Measurements from ENCODE around the gene ARAP3. TPM values are rescaled to one million over a fixed set of nuclear protein-coding genes. Genes with fewer than 3 reads are reported as not detected.

ARAP3 gene
- total RNA-seq, 3 donors from 2014 or later: 2.6 to 12.1 (median 5.9) TPM

DNA sequence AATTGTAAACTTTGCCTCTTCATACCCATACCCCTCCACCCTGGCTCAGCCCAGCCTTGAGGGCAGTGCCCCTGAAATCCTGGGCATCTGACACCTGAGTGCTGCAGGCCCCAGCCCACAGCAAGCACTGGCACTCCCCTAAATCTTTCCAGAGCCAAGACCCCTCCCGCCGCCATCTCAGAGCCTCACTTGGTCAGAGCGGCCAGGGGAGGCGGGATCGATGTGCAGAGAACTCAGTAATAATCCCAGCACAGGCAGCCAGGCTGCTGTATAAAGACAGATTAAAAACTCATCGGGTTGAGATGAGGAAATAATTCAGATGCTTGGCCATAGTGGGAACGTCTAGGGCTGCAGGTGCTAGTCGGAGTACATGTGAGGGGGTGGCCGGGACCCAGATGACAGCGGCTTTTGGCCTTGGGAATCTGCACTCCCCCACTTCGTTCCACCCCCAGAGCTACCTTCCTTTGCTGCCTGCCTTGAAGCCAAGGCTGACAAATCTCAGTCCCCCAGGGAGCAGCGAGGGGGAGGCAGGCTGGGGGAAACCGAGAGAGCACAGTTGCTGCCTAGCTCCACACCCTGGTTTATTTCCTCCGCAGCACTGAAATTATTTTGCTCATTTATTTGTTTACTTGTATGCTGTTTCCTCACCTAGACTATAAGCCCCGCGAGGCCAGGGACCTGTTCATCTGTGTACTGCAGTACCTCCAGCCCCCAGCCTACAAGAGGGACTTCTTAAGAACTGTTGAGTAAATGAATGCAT is 19.5 kb upstream of the ARAP3 start:
- Histone ChIP-seq H3K9me3 (no peaks in the 10 kb centered on the region), H3K4me1 (peaks cover 0 to 7% of the 10 kb centered on the region in 2 donors), H3K4me3 (peak overlapping the region in 2 of 3 donors; percentile 58 to 66), H3K27me3 (peaks cover 0 to 7% of the 10 kb centered on the region in 2 donors), H3K36me3 (no peaks in the 10 kb centered on the region), H3K27ac (no peak overlapping the region)
- intact Hi-C loops (cut with DNase I; ENCODE audit: low total_unique reads): loop anchor here (5.0 kb wide), 1 partner anchor 176 kb away; the partner anchor contains the start of gene PCDH1
- DNase-seq (ENCODE audit: low spot score in 2 of 2): no peak
- no peak for TF ChIP-seq POLR2AphosphoS5 (IDR thresholded peaks at IDR 0.05)
- TF ChIP-seq POLR2A (IDR thresholded peaks at IDR 0.05): no peak
- TF ChIP-seq, protein P1, sequence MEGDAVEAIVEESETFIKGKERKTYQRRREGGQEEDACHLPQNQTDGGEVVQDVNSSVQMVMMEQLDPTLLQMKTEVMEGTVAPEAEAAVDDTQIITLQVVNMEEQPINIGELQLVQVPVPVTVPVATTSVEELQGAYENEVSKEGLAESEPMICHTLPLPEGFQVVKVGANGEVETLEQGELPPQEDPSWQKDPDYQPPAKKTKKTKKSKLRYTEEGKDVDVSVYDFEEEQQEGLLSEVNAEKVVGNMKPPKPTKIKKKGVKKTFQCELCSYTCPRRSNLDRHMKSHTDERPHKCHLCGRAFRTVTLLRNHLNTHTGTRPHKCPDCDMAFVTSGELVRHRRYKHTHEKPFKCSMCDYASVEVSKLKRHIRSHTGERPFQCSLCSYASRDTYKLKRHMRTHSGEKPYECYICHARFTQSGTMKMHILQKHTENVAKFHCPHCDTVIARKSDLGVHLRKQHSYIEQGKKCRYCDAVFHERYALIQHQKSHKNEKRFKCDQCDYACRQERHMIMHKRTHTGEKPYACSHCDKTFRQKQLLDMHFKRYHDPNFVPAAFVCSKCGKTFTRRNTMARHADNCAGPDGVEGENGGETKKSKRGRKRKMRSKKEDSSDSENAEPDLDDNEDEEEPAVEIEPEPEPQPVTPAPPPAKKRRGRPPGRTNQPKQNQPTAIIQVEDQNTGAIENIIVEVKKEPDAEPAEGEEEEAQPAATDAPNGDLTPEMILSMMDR (IDR thresholded peaks at IDR 0.05): no peak

DNA sequence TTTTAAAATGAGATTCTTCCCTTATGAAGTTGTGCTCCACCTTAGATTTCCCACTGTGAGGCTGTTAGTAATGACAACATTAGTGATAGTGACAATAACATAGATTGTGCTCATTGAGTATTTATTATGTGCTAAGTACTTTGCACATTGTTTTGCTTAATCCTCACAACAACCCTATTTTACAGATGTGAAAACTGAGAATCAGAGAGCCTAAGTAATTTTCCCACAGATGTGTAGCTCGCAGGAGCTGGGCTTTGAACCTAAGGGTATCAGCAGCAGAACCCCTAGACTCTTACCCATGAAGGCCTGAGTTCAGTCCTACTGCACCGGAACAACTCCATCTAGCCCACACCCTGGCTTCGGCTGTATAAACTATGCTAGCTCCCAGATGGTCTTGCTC is 15.6 kb upstream of the ARAP3 start:
- Histone ChIP-seq H3K4me3 (no peak overlapping the region), H3K27ac (no peak overlapping the region), H3K36me3 (no peaks in the 10 kb centered on the region), H3K27me3 (peaks cover 0 to 7% of the 10 kb centered on the region in 2 donors), H3K4me1 (peaks cover 0 to 8% of the 10 kb centered on the region in 2 donors), H3K9me3 (no peaks in the 10 kb centered on the region)
- intact Hi-C loops (cut with DNase I; ENCODE audit: low total_unique reads): loop anchor here (10.0 kb wide), 1 partner anchor 267 kb away; the partner anchor contains the start of gene RNF14
- TF ChIP-seq, protein P1 (IDR thresholded peaks at IDR 0.05): no peak
- DNase-seq (ENCODE audit: low spot score in 2 of 2): no peak

DNA sequence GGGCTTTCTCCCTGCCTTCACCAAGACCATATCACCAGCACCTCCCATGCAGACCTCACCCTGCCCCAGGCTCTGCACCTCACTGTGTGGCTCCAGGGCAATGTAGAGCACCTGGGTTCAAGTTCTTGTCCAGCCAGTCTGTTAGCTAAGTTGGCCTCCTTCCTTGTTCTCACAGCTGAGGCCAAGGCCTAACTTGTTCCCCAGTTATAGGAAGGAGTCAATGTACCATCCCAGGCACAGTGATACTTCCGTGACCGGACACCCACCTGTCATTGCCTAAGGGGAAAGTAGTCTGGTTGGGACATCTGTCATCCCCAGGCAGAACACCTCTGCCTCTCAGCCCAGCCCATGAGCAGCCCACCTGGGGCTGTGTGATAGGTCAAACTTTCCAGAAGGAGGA is 14.4 kb upstream of the ARAP3 start:
- H3K4me1 ChIP-seq: peaks cover 0 to 5% of the 10 kb centered on the region in 2 donors
- no peak overlapping the region for H3K4me3 ChIP-seq
- peaks cover 0 to 7% of the 10 kb centered on the region in 2 donors for H3K27me3 ChIP-seq
- DNase-seq (ENCODE audit: low spot score in 2 of 2): no peak
- no peak for TF ChIP-seq POLR2AphosphoS5 (IDR thresholded peaks at IDR 0.05)
- TF ChIP-seq, protein P1 (IDR thresholded peaks at IDR 0.05): no peak
- no peak for TF ChIP-seq POLR2A (IDR thresholded peaks at IDR 0.05)
- no peak overlapping the region for H3K27ac ChIP-seq
- H3K36me3 ChIP-seq: no peaks in the 10 kb centered on the region
- intact Hi-C loops (cut with DNase I; ENCODE audit: low total_unique reads): loop anchor here (10.0 kb wide), 1 partner anchor 268 kb away; the partner anchor contains the start of gene RNF14
- H3K9me3 ChIP-seq: no peaks in the 10 kb centered on the region

DNA sequence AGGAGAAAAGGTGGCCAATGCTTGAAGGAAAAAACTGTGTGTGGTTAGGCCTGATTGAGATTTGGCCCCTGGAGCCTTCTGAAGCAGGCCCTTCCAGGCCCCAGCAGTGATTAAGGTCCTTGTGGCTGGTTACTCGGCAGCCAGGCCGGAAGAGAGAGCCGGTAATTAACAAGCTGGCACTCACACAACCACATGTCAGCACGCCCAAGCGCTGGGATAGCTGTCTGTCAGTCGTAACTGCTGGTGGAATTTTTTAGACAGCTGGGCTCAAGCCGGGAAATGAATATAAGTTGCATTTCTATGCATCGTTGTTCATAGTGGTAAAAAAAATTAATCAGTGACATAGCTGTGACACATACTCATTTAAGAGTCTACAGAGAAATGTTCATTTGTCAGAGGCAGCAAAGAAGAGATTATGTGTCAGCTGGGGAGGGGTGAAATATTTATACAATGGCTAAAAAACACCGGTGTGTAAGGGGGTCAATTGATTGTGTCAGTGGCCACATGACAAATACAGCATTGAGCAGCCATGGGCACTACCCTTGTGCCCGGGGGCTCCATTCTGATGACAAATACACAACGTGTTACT is 13.7 kb upstream of the ARAP3 start:
- Histone ChIP-seq H3K4me1 (peaks cover 0 to 4% of the 10 kb centered on the region in 2 donors), H3K27me3 (peaks cover 0 to 2% of the 10 kb centered on the region in 2 donors), H3K4me3 (no peak overlapping the region), H3K27ac (peak overlapping the region in 1 of 2 donors; percentile 12), H3K36me3 (no peaks in the 10 kb centered on the region), H3K9me3 (no peaks in the 10 kb centered on the region)
- DNase-seq (ENCODE audit: low spot score in 2 of 2): peak in 1 of 2 donors; percentile 32
- TF ChIP-seq POLR2A (IDR thresholded peaks at IDR 0.05): no peak
- TF ChIP-seq POLR2AphosphoS5 (IDR thresholded peaks at IDR 0.05): no peak
- TF ChIP-seq, protein P1 (IDR thresholded peaks at IDR 0.05): no peak
- intact Hi-C loops (cut with DNase I; ENCODE audit: low total_unique reads): loop anchor here (10.0 kb wide), 1 partner anchor 269 kb away; the partner anchor contains the start of gene RNF14

DNA sequence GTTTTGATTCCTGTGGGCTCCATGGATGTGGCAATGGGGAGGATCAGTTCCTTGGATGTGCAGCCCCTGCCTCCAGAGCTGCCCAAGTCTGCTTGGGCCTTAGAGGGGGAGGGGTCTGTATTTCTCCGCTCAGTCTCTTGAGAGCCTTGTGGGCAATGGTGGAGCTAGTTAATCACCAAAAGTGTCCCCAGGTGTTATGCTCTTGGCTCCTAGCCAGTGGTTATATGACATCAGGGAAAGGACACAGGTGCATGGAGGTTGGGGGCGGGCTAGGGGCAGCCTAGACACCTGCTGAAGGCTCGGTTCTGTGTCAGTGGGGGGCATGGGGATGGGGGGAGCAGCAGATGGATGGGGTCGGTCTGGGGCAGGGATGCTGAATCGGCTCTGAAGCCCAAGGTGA is 12.4 kb upstream of the ARAP3 start:
- no peaks in the 10 kb centered on the region for H3K9me3 ChIP-seq
- H3K4me3 ChIP-seq: no peak overlapping the region
- no peaks in the 10 kb centered on the region for H3K36me3 ChIP-seq
- H3K27me3 ChIP-seq: no peaks in the 10 kb centered on the region
- intact Hi-C loops (cut with DNase I; ENCODE audit: low total_unique reads): loop anchor here (10.0 kb wide), 1 partner anchor 270 kb away; the partner anchor contains the start of gene RNF14
- DNase-seq (ENCODE audit: low spot score in 2 of 2): no peak
- peaks cover 0 to 4% of the 10 kb centered on the region in 2 donors for H3K4me1 ChIP-seq
- TF ChIP-seq POLR2A (IDR thresholded peaks at IDR 0.05): no peak
- TF ChIP-seq, protein P1 (IDR thresholded peaks at IDR 0.05): no peak
- no peak for TF ChIP-seq POLR2AphosphoS5 (IDR thresholded peaks at IDR 0.05)
- no peak overlapping the region for H3K27ac ChIP-seq
